Liver (tissue), 9 donors: ENCODE results near the gene LPAR3. TPM values are rescaled to one million over a fixed set of nuclear protein-coding genes. Genes with fewer than 3 reads are reported as not detected.

ENCODE experiments used
- DNase-seq: peaks from one replicate; pipeline ENCODE4 v3.0.0-alpha.2; 2017; ENCODE audit warnings: low spot score
- H3K27ac ChIP-seq, 2 donors: one replicate each; pipeline ENCODE4 v1.7.0; 2013; ENCODE audit warnings: inconsistent platforms in 2 of 2, low read length in 2 of 2, control low read depth in 1 of 2, low read depth in 1 of 2, mild to moderate bottlenecking in 1 of 2
- H3K27me3 ChIP-seq, 4 donors: one replicate each; pipeline versions ENCODE4 v1.6.1 to v1.7.0; 2013; ENCODE audit warnings: low read length in 3 of 4, inconsistent platforms in 1 of 4, mild to moderate bottlenecking in 1 of 4, moderate library complexity in 1 of 4; ENCODE audit not compliant: control insufficient read depth in 4 of 4, insufficient read depth in 4 of 4
- H3K36me3 ChIP-seq, 4 donors: one replicate each; pipeline versions ENCODE4 v1.6.1 to v1.7.0; 2013; ENCODE audit warnings: low read length in 3 of 4, mild to moderate bottlenecking in 3 of 4, low read depth in 1 of 4, moderate library complexity in 1 of 4; ENCODE audit not compliant: control insufficient read depth in 4 of 4, insufficient read depth in 3 of 4
- H3K4me1 ChIP-seq, 4 donors: one replicate each; pipeline versions ENCODE4 v1.6.1 to v1.7.0; 2013; ENCODE audit warnings: low read length in 3 of 4, mild to moderate bottlenecking in 3 of 4, moderate library complexity in 1 of 4; ENCODE audit not compliant: control insufficient read depth in 4 of 4, insufficient read depth in 4 of 4
- H3K4me3 ChIP-seq, 3 donors: one replicate each; pipeline versions ENCODE4 v1.6.1 to v1.7.0; 2013; ENCODE audit warnings: low read length in 3 of 3, control low read depth in 1 of 3, low read depth in 1 of 3, mild to moderate bottlenecking in 1 of 3
- H3K9ac ChIP-seq, 2 donors: one replicate each; pipeline ENCODE4 v1.7.0; 2013; ENCODE audit warnings: low read length in 2 of 2, mild to moderate bottlenecking in 2 of 2, moderate library complexity in 2 of 2, control low read depth in 1 of 2, low read depth in 1 of 2
- H3K9me3 ChIP-seq, 4 donors: one replicate each; pipeline versions ENCODE4 v1.6.1 to v1.7.0; 2013; ENCODE audit warnings: low read length in 3 of 4; ENCODE audit not compliant: control insufficient read depth in 4 of 4
- ATF3 ChIP-seq: IDR thresholded peaks from 2 replicates; pipeline ENCODE4 v1.6.1; 2016; ENCODE audit warnings: antibody characterized with exemption
- CTCF ChIP-seq: fragments of 150-350 bp; IDR thresholded peaks from 2 replicates; pipeline ENCODE4 v1.5.1; 2017; ENCODE audit warnings: improper control_type of control experiment, low read depth, low read length; ENCODE audit not compliant: missing input control
- EGR1 ChIP-seq, 2 donors: IDR thresholded peaks; 2 replicates each; pipeline ENCODE4 v1.6.1; 2016 to 2018; ENCODE audit warnings: antibody characterized with exemption in 2 of 2, low read depth in 2 of 2
- FOXA1 ChIP-seq: IDR thresholded peaks from 2 replicates; pipeline ENCODE4 v1.6.1; 2016; ENCODE audit warnings: antibody characterized with exemption
- GABPA ChIP-seq, 2 donors: IDR thresholded peaks in 1 of 2; conservative IDR thresholded peaks in 1 of 2; 2 replicates each; pipeline ENCODE4 v1.6.1; 2016; ENCODE audit warnings: antibody characterized with exemption in 2 of 2, mild to moderate bottlenecking in 1 of 2, moderate library complexity in 1 of 2
- HNF4A ChIP-seq, 2 donors: conservative IDR thresholded peaks; 2 replicates each; pipeline ENCODE4 v1.6.1; 2016; ENCODE audit warnings: antibody characterized with exemption in 2 of 2, mild to moderate bottlenecking in 2 of 2
- HNF4G ChIP-seq: IDR thresholded peaks from 2 replicates; pipeline ENCODE4 v1.6.1; 2016; ENCODE audit warnings: antibody characterized with exemption
- JUND ChIP-seq, 2 donors: IDR thresholded peaks; 2 replicates each; pipeline ENCODE4 v1.6.1; 2016; ENCODE audit warnings: antibody characterized with exemption in 2 of 2
- MAX ChIP-seq: IDR thresholded peaks from 2 replicates; pipeline ENCODE4 v1.6.1; 2016; ENCODE audit warnings: antibody characterized with exemption
- RAD21 ChIP-seq, 2 donors: IDR thresholded peaks; 2 replicates each; pipeline ENCODE4 v1.6.1; 2016; ENCODE audit warnings: antibody characterized with exemption in 2 of 2, mild to moderate bottlenecking in 2 of 2
- REST ChIP-seq: IDR thresholded peaks from 2 replicates; pipeline ENCODE4 v1.6.1; 2016; ENCODE audit warnings: antibody characterized with exemption, mild to moderate bottlenecking
- TAF1 ChIP-seq: conservative IDR thresholded peaks from 2 replicates; pipeline ENCODE4 v1.6.1; 2016; ENCODE audit warnings: antibody characterized with exemption, mild to moderate bottlenecking
- YY1 ChIP-seq: IDR thresholded peaks from 2 replicates; pipeline ENCODE4 v1.6.1; 2016; ENCODE audit warnings: antibody characterized with exemption, mild to moderate bottlenecking
- WGBS: extraction: QIAGEN DNeasy Blood & Tissue Kit; methylation state at CpG from one replicate; pipeline ENCODE4 v1.1.7; 2013; 5-methylcytosine and 5-hydroxymethylcytosine counted together
- polyA plus RNA-seq, 2 donors: library from polyadenylated mRNA; stranded (reverse) in 1 of 2; unstranded in 1 of 2; fragments of 200-250 nt in 1 of 2; fragments of >200 nt in 1 of 2; fragmentation: Nextera tagmentation in 1 of 2; extraction: Ambion mirVana in 1 of 2; gene quantifications; one replicate each; pipeline versions ENCODE4 v1.2.1 to v1.2.3, GENCODE V29; 2013 to 2015
- total RNA-seq, 2 donors: library from RNA; depleted of rRNA; stranded (reverse); fragments of >200 nt; gene quantifications; one replicate each; pipeline ENCODE4 v1.2.3, GENCODE V29; 2014
- TF ChIP-seq, protein P1 (sequence below): IDR thresholded peaks from 2 replicates; pipeline ENCODE4 v1.6.1; 2016; ENCODE audit warnings: antibody characterized with exemption
- donor health status: healthy.
- donor health status: healthy.
- donor health status: healthy.
- donor health status: healthy.
- donor health status: healthy.

LPAR3 gene
- total and polyA plus RNA-seq, 4 donors: 0.56 TPM; not detected in 3

GRCh38 chr1:84936116-84936810 is 43.3 kb upstream of the LPAR3 start:
- no peak for DNase-seq
- Histone ChIP-seq H3K9me3 (no peaks in the 10 kb centered on the region), H3K27me3 (no peaks in the 10 kb centered on the region), H3K27ac (no peak overlapping the region), H3K36me3 (no peaks in the 10 kb centered on the region), H3K9ac (no peak overlapping the region), H3K4me1 (no peaks in the 10 kb centered on the region), H3K4me3 (no peak overlapping the region)
- TF ChIP-seq ATF3: no peak
- TF ChIP-seq RAD21 (IDR thresholded peaks at IDR 0.05): peak; percentile 96 to 97
- TF ChIP-seq CTCF: peak; percentile 98
- no peak for TF ChIP-seq YY1
- no peak for TF ChIP-seq TAF1
- no peak for TF ChIP-seq MAX
- no peak for TF ChIP-seq JUND (IDR thresholded peaks at IDR 0.05)
- no peak for TF ChIP-seq GABPA (IDR thresholded peaks at IDR 0.05 in 1 of 2, conservative IDR thresholded peaks at IDR 0.05 in 1 of 2)
- TF ChIP-seq, protein P1, sequence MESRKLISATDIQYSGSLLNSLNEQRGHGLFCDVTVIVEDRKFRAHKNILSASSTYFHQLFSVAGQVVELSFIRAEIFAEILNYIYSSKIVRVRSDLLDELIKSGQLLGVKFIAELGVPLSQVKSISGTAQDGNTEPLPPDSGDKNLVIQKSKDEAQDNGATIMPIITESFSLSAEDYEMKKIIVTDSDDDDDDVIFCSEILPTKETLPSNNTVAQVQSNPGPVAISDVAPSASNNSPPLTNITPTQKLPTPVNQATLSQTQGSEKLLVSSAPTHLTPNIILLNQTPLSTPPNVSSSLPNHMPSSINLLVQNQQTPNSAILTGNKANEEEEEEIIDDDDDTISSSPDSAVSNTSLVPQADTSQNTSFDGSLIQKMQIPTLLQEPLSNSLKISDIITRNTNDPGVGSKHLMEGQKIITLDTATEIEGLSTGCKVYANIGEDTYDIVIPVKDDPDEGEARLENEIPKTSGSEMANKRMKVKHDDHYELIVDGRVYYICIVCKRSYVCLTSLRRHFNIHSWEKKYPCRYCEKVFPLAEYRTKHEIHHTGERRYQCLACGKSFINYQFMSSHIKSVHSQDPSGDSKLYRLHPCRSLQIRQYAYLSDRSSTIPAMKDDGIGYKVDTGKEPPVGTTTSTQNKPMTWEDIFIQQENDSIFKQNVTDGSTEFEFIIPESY: no peak
- no peak for TF ChIP-seq HNF4A (conservative IDR thresholded peaks at IDR 0.05)
- TF ChIP-seq REST: no peak
- no peak for TF ChIP-seq EGR1 (IDR thresholded peaks at IDR 0.05; ENCODE audit: low read depth in 2 of 2)
- WGBS: 3% methylated on average over 5 of the region's 5 CpGs

- Histone ChIP-seq H3K4me1 (no peaks in the 10 kb centered on the region), H3K27me3 (no peaks in the 10 kb centered on the region), H3K27ac (no peak overlapping the region), H3K9me3 (no peaks in the 10 kb centered on the region), H3K36me3 (no peaks in the 10 kb centered on the region), H3K9ac (no peak overlapping the region), H3K4me3 (no peak overlapping the region)
- TF ChIP-seq HNF4A (conservative IDR thresholded peaks at IDR 0.05) (no peak), FOXA1 (no peak), EGR1 (IDR thresholded peaks at IDR 0.05; ENCODE audit: low read depth in 2 of 2) (no peak), YY1 (no peak), HNF4G (no peak), JUND (IDR thresholded peaks at IDR 0.05) (no peak)
- no peak for DNase-seq
- 85% methylated on average over 7 of the region's 7 CpGs for WGBS
Observed at GRCh38 chr1:84933011-84933611, 40.1 kb upstream of the LPAR3 start.
